ENCODE results near the gene SAMD11.

SAMD11 gene

DNA sequence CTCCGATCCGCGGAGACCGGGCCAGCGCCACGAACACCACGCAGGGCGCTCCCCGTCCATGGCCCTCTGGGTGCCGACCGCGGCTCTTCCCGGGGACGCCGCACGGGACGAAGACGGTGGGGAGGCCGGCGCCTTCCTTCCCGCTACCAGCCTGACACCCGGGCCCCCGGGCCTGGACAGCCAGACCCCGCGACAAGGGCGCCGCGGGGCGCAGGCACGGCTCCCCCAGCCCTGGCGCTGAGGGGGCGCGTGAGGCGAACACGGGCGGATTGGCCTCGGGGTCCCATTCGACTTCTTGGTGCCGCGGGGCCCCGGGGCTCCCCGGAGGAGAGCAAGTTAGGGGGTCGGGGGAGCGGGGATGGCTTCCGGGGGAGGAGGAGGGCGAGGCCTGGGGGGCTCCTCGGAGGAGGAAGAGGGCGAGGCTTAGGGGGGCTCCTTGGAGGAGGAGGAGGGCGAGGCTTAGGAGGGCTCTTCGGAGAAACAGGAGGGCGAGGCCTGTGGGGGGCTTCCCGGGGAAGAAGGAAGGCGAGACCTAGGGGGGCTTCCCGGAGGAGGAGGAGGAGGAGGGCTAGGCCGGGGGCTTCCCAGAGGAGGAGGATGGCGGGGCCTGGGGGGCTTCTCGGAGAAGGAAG lies 36.1 kb downstream of the SAMD11 start:
- no peak for TF ChIP-seq SUZ12 (IDR thresholded peaks at IDR 0.05; ENCODE audit: extremely low read depth, insufficient read depth, insufficient read length)
- TF ChIP-seq ZNF274 (IDR thresholded peaks at IDR 0.05; ENCODE audit: low read depth, low read length) = no peak
- no peak for TF ChIP-seq YY1 (IDR thresholded peaks at IDR 0.05; ENCODE audit: insufficient read depth, insufficient read length)
- DNase-seq (ENCODE audit: low read depth, low spot score) = no peak
- Histone ChIP-seq H3K27me3 (ENCODE audit: insufficient read depth, insufficient read length) (peaks cover 17% of the 10 kb centered on the region), H3K9me3 (ENCODE audit: insufficient read depth, low read length) (no peaks in the 10 kb centered on the region), H3K4me1 (ENCODE audit: insufficient read depth, insufficient read length) (peaks cover 7% of the 10 kb centered on the region), H3K4me3 (ENCODE audit: insufficient read length, low read depth) (no peak overlapping the region), H3K36me3 (ENCODE audit: insufficient read depth, insufficient read length, low read length) (peaks cover 58% of the 10 kb centered on the region), H3K9ac (ENCODE audit: insufficient read length, low read depth) (no peak overlapping the region)

DNA sequence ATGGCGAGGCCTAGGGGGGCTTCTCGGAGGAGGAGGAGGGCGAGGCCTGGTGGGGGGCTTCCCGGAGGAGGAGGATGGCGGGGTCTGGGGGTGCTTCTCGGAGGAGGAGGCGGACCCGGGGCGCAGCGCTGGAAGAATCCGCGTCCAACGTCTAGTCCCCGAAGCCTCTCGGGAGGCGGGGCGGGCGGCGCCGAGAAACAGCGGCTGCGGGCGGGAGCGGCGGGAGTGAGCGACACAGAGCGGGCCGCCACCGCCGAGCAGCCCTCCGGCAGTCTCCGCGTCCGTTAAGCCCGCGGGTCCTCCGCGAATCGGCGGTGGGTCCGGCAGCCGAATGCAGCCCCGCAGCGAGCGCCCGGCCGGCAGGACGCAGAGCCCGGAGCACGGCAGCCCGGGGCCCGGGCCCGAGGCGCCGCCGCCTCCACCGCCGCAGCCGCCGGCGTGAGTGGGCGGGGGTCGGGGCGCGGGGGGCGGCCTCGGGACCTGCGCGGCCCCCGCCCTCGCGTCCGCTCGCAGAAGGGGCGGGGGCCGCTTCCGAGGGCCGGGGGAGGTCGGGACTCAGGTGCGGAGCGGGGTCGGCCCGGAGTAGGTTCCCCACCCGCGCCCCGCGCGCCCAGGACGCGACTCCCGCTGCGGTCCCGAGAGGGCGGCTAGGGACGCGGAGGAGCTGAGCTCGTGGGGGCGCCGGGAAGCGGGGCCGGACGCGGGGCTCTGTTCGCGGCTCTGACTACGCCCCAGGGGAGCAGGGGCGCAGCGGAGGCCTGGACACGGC lies 36.8 kb downstream of the SAMD11 start, which contains the start of gene KLHL17:
Gene KLHL17 (plus strand): TSS at position 222 of the 769 bp plus-strand sequence. CDS start 110 bp downstream, at position 332.
- Histone ChIP-seq H3K9ac (ENCODE audit: insufficient read length, low read depth) (peak within 1 kb of the TSS; percentile 74), H3K27me3 (ENCODE audit: insufficient read depth, insufficient read length) (peaks cover 17% of the 10 kb centered on the region), H3K4me3 (ENCODE audit: insufficient read length, low read depth) (peak within 1 kb of the TSS; percentile 67), H3K36me3 (ENCODE audit: insufficient read depth, insufficient read length, low read length) (peaks cover 53% of the 10 kb centered on the region), H3K4me1 (ENCODE audit: insufficient read depth, insufficient read length) (peaks cover 7% of the 10 kb centered on the region), H3K9me3 (ENCODE audit: insufficient read depth, low read length) (no peaks in the 10 kb centered on the region)
- TF ChIP-seq YY1 (IDR thresholded peaks at IDR 0.05; ENCODE audit: insufficient read depth, insufficient read length) = no peak
- DNase-seq (ENCODE audit: low read depth, low spot score) = no peak

DNA sequence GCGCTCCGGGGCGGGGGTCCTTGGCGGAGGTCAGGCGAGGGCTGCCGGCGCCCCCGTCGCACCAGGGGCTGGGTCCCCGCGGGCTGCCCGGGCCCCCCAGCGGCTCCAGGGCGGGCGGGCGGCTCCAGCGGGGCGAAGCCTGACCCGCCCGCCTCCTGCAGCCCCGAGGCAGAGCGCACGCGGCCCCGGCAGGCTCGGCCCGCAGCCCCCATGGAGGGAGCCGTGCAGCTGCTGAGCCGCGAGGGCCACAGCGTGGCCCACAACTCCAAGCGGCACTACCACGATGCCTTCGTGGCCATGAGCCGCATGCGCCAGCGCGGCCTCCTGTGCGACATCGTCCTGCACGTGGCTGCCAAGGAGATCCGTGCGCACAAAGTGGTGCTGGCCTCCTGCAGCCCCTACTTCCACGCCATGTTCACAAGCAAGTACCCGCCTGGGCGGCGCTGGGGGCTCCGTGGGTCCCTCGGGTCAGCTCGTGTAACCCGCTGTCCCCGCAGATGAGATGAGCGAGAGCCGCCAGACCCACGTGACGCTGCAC lies 37.5 kb downstream of the SAMD11 start:
- DNase-seq (ENCODE audit: low read depth, low spot score) = no peak
- Histone ChIP-seq H3K4me1 (ENCODE audit: insufficient read depth, insufficient read length) (peaks cover 7% of the 10 kb centered on the region), H3K9me3 (ENCODE audit: insufficient read depth, low read length) (no peaks in the 10 kb centered on the region), H3K36me3 (ENCODE audit: insufficient read depth, insufficient read length, low read length) (peaks cover 47% of the 10 kb centered on the region), H3K9ac (ENCODE audit: insufficient read length, low read depth) (peak overlapping the region; percentile 74), H3K27me3 (ENCODE audit: insufficient read depth, insufficient read length) (peaks cover 17% of the 10 kb centered on the region), H3K4me3 (ENCODE audit: insufficient read length, low read depth) (peak overlapping the region; percentile 67)
- no peak for TF ChIP-seq YY1 (IDR thresholded peaks at IDR 0.05; ENCODE audit: insufficient read depth, insufficient read length)
- TF ChIP-seq SUZ12 (IDR thresholded peaks at IDR 0.05; ENCODE audit: extremely low read depth, insufficient read depth, insufficient read length) = no peak
- TF ChIP-seq ZNF274 (IDR thresholded peaks at IDR 0.05; ENCODE audit: low read depth, low read length) = no peak

DNA sequence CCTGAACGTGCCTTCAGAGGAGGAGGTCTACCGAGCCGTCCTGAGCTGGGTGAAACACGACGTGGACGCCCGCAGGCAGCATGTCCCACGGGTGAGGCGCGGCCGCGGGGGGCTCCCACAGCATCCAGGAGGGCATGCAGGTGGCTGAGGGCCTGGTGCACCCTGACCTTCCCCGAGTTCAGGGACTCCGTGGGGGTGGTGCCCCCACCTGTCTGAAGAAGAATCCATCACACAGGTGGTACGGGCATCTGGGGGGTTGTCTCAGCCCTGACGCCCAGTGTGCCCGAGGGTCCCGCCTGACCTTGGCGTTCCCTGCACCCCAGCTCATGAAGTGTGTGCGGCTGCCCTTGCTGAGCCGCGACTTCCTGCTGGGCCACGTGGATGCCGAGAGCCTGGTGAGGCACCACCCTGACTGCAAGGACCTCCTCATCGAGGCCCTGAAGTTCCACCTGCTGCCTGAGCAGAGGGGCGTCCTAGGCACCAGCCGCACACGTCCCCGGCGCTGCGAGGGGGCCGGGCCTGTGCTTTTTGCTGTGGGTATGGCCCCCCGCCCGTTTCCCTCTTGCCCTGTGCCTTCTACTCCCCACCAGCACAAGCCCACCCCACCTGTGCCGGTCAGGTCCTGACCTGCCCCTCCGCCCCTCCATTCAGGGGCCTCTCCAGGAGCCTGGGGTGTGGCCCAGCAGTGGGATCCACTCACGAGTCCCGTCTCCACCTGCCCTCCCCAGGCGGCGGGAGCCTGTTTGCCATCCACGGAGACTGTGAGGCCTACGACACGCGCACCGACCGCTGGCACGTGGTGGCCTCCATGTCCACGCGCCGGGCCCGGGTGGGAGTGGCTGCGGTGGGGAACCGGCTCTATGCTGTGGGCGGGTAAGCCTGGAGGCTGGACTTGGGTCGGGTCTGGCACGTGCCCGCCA lies 38.9 kb downstream of the SAMD11 start:
- peaks cover 32% of the 10 kb centered on the region for H3K36me3 ChIP-seq (ENCODE audit: insufficient read depth, insufficient read length, low read length)

DNA sequence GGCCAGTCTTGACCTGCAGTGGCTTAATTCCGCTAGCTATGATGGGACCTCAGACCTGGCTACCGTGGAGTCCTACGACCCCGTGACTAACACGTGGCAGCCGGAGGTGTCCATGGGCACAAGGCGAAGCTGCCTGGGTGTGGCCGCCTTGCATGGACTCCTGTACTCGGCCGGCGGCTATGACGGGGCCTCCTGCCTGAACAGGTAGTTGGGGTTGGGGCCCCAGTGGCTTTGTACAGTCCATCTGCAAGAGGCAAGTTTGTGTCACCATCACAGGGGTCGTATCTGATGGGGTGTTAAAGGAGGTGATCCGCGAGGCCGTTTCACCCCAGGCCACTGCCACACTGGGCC lies 39.6 kb downstream of the SAMD11 start:
- Histone ChIP-seq H3K9me3 (ENCODE audit: insufficient read depth, low read length) (no peaks in the 10 kb centered on the region), H3K4me1 (ENCODE audit: insufficient read depth, insufficient read length) (peaks cover 8% of the 10 kb centered on the region), H3K27me3 (ENCODE audit: insufficient read depth, insufficient read length) (peaks cover 22% of the 10 kb centered on the region), H3K4me3 (ENCODE audit: insufficient read length, low read depth) (no peak overlapping the region), H3K36me3 (ENCODE audit: insufficient read depth, insufficient read length, low read length) (peaks cover 31% of the 10 kb centered on the region), H3K9ac (ENCODE audit: insufficient read length, low read depth) (no peak overlapping the region)
- TF ChIP-seq YY1 (IDR thresholded peaks at IDR 0.05; ENCODE audit: insufficient read depth, insufficient read length) (no peak), ZNF274 (IDR thresholded peaks at IDR 0.05; ENCODE audit: low read depth, low read length) (no peak), SUZ12 (IDR thresholded peaks at IDR 0.05; ENCODE audit: extremely low read depth, insufficient read depth, insufficient read length) (no peak)
- no peak for DNase-seq (ENCODE audit: low read depth, low spot score)

More for the DNA sequence above, 38.9 kb downstream of the SAMD11 start:
- peaks cover 22% of the 10 kb centered on the region for H3K27me3 ChIP-seq (ENCODE audit: insufficient read depth, insufficient read length)
- H3K4me3 ChIP-seq (ENCODE audit: insufficient read length, low read depth) = no peak overlapping the region
- no peak for TF ChIP-seq YY1 (IDR thresholded peaks at IDR 0.05; ENCODE audit: insufficient read depth, insufficient read length)
- peaks cover 10% of the 10 kb centered on the region for H3K4me1 ChIP-seq (ENCODE audit: insufficient read depth, insufficient read length)
- no peak overlapping the region for H3K9ac ChIP-seq (ENCODE audit: insufficient read length, low read depth)
- H3K9me3 ChIP-seq (ENCODE audit: insufficient read depth, low read length) = no peaks in the 10 kb centered on the region
- no peak for DNase-seq (ENCODE audit: low read depth, low spot score)

DNA sequence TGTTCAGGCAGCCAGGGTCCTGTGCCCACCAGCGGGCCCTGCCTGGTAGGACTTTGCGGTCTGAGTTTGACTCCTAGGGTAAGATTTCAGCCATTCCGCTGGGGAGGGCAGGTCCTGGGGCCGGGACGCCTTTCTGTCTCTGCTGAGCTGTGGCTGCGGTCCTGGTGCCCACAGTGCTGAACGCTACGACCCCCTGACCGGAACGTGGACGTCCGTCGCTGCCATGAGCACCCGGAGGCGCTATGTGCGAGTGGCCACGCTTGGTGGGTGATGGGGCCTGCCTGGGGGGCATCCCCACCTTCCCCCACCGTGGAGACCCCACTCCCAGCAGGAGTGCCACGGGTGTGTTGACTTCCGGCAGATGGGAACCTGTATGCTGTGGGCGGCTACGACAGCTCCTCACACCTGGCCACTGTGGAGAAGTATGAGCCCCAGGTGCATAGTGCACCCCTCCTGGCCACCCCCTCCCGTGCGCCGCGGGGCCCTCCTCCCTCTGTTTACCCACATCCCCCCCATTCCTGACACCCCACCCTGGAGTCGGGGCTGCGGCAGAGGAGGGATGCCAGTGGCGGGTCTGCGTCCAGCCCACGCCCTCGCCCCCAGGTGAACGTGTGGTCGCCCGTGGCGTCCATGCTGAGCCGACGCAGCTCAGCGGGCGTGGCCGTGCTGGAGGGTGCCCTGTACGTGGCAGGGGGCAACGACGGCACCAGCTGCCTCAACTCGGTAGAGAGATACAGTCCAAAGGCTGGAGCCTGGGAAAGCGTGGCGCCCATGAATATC lies 40.2 kb downstream of the SAMD11 start:
- Histone ChIP-seq H3K9ac (ENCODE audit: insufficient read length, low read depth) (no peak overlapping the region), H3K4me1 (ENCODE audit: insufficient read depth, insufficient read length) (peaks cover 8% of the 10 kb centered on the region), H3K27me3 (ENCODE audit: insufficient read depth, insufficient read length) (peaks cover 28% of the 10 kb centered on the region), H3K36me3 (ENCODE audit: insufficient read depth, insufficient read length, low read length) (peaks cover 31% of the 10 kb centered on the region), H3K9me3 (ENCODE audit: insufficient read depth, low read length) (no peaks in the 10 kb centered on the region), H3K4me3 (ENCODE audit: insufficient read length, low read depth) (no peak overlapping the region)
- no peak for TF ChIP-seq YY1 (IDR thresholded peaks at IDR 0.05; ENCODE audit: insufficient read depth, insufficient read length)
- TF ChIP-seq ZNF274 (IDR thresholded peaks at IDR 0.05; ENCODE audit: low read depth, low read length) = no peak
- no peak for TF ChIP-seq SUZ12 (IDR thresholded peaks at IDR 0.05; ENCODE audit: extremely low read depth, insufficient read depth, insufficient read length)
- no peak for DNase-seq (ENCODE audit: low read depth, low spot score)
